Tibial nerve (tissue), 4 donors: ENCODE measurements around the gene STOX1. TPM values are rescaled to one million over a fixed set of nuclear protein-coding genes. Genes with fewer than 3 reads are reported as not detected.

Experiments used
- DNase-seq, 2 donors: peaks; one replicate each; pipeline ENCODE4 v3.0.0-alpha.2; 2019; ENCODE audit warnings: low spot score in 2 of 2
- H3K27ac ChIP-seq, 4 donors: fragments of 200-600 bp; sonication (generic) in 3 of 4; one replicate each; pipeline ENCODE4 v1.5.1; 2017 to 2019; ENCODE audit warnings: mild to moderate bottlenecking in 1 of 4
- H3K27me3 ChIP-seq, 2 donors: fragments of 200-600 bp; sonication (generic) in 1 of 2; one replicate each; pipeline versions ENCODE4 v1.5.1 to v1.6.0; 2017 to 2019
- H3K36me3 ChIP-seq, 3 donors: fragments of 200-600 bp; sonication (generic); one replicate each; pipeline ENCODE4 v1.5.1; 2018 to 2019
- H3K4me1 ChIP-seq, 4 donors: fragments of 200-600 bp; sonication (generic) in 3 of 4; one replicate each; pipeline ENCODE4 v1.5.1; 2017 to 2019
- H3K4me3 ChIP-seq, 4 donors: fragments of 200-600 bp; sonication (generic) in 3 of 4; one replicate each; pipeline ENCODE4 v1.5.1; 2017 to 2019; ENCODE audit warnings: mild to moderate bottlenecking in 1 of 4, moderate library complexity in 1 of 4
- H3K9me3 ChIP-seq, 4 donors: fragments of 200-600 bp; sonication (generic) in 3 of 4; one replicate each; pipeline ENCODE4 v1.5.1; 2017 to 2019
- EP300 ChIP-seq, 2 donors: sonication (generic); formaldehyde crosslinking; IDR thresholded peaks; one replicate each; pipeline ENCODE4 v1.6.1; 2017; ENCODE audit warnings: antibody characterized with exemption in 2 of 2, mild to moderate bottlenecking in 1 of 2
- POLR2A ChIP-seq, 2 donors: fragments of 450-650 bp; IDR thresholded peaks; one replicate each; pipeline ENCODE4 v1.6.1; 2017; ENCODE audit warnings: antibody characterized with exemption in 2 of 2, mild to moderate bottlenecking in 2 of 2, moderate library complexity in 2 of 2
- WGBS, 2 donors: methylation state at CpG; one replicate each; pipeline ENCODE4 v1.1.5; 2018; 5-methylcytosine and 5-hydroxymethylcytosine counted together
- total RNA-seq, 4 donors: library from RNA; depleted of rRNA; stranded (reverse); fragments of >200 nt; gene quantifications; one replicate each; pipeline ENCODE4 v1.1.0, GENCODE V29; 2016
- TF ChIP-seq, protein P1 (sequence below), 5 experiments: fragments of 200-600 bp in 3 of 5; fragments of 450-650 bp in 2 of 5; sonication (generic) in 3 of 5; IDR thresholded peaks; one replicate each; pipeline ENCODE4 v1.5.1; 2016 to 2019; ENCODE audit warnings: antibody characterized with exemption in 5 of 5, mild to moderate bottlenecking in 3 of 5, moderate library complexity in 2 of 5

STOX1 gene
- total RNA-seq, 4 donors from 2014 or later, result 1.2 to 5.7 (median 3.2) TPM

DNA sequence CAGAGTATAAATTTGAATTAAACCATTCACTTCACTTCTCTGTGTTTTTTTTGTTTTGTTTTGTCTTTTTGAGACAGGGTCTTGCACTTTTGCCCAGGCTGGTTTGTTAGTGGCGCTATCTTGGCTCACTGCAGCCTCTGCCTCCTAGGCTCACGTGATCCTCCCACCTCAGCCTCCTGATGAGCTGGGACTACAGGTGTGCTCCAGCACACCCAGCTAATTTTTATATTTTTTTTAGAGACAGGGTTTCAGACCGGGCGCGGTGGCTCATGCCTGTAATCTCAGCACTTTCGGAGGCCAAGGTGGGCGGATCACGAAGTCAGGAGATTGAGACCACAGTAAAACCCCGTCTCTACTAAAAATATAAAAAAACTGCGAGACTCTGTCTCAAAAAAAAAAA is 36.9 kb upstream of the STOX1 start:
- Histone ChIP-seq H3K4me3 (no peak overlapping the region), H3K27ac (no peak overlapping the region), H3K27me3 (no peaks in the 10 kb centered on the region), H3K9me3 (no peaks in the 10 kb centered on the region), H3K4me1 (no peaks in the 10 kb centered on the region), H3K36me3 (peaks cover 0 to 99% (median 31%) of the 10 kb centered on the region in 3 donors)
- TF ChIP-seq EP300 (IDR thresholded peaks at IDR 0.05) (no peak), POLR2A (IDR thresholded peaks at IDR 0.05) (no peak)
- 94 to 95% methylated on average over 10 of the region's 10 CpGs for WGBS, 2 donors
- no peak for DNase-seq

GRCh38 chr10:68792115-68792514 is 35.2 kb upstream of the STOX1 start:
- WGBS, 2 donors, result 46 to 53% methylated on average over 1 of the region's 1 CpG
- no peaks in the 10 kb centered on the region for H3K9me3 ChIP-seq
- peaks cover 0 to 99% (median 25%) of the 10 kb centered on the region in 3 donors for H3K36me3 ChIP-seq
- TF ChIP-seq, protein P1, sequence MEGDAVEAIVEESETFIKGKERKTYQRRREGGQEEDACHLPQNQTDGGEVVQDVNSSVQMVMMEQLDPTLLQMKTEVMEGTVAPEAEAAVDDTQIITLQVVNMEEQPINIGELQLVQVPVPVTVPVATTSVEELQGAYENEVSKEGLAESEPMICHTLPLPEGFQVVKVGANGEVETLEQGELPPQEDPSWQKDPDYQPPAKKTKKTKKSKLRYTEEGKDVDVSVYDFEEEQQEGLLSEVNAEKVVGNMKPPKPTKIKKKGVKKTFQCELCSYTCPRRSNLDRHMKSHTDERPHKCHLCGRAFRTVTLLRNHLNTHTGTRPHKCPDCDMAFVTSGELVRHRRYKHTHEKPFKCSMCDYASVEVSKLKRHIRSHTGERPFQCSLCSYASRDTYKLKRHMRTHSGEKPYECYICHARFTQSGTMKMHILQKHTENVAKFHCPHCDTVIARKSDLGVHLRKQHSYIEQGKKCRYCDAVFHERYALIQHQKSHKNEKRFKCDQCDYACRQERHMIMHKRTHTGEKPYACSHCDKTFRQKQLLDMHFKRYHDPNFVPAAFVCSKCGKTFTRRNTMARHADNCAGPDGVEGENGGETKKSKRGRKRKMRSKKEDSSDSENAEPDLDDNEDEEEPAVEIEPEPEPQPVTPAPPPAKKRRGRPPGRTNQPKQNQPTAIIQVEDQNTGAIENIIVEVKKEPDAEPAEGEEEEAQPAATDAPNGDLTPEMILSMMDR (IDR thresholded peaks at IDR 0.05), result peak in 1 of 5 experiments; percentile 16
- TF ChIP-seq EP300 (IDR thresholded peaks at IDR 0.05), result no peak
- no peak for DNase-seq
- H3K27ac ChIP-seq, result no peak overlapping the region
- H3K27me3 ChIP-seq, result no peaks in the 10 kb centered on the region
- no peaks in the 10 kb centered on the region for H3K4me1 ChIP-seq
- no peak overlapping the region for H3K4me3 ChIP-seq

- TF ChIP-seq, protein P1 (IDR thresholded peaks at IDR 0.05), result no peak
- no peak for TF ChIP-seq POLR2A (IDR thresholded peaks at IDR 0.05)
- TF ChIP-seq EP300 (IDR thresholded peaks at IDR 0.05), result no peak
- no peak for DNase-seq
- H3K27me3 ChIP-seq, result no peaks in the 10 kb centered on the region
- 95 to 97% methylated on average over 4 of the region's 4 CpGs for WGBS, 2 donors
- peaks cover 0 to 67% (median 0%) of the 10 kb centered on the region in 3 donors for H3K36me3 ChIP-seq
- H3K4me3 ChIP-seq, result no peak overlapping the region
- H3K27ac ChIP-seq, result no peak overlapping the region
- no peaks in the 10 kb centered on the region for H3K4me1 ChIP-seq
- no peaks in the 10 kb centered on the region for H3K9me3 ChIP-seq
Observed at GRCh38 chr10:68795886-68796532, 31.3 kb upstream of the STOX1 start.

- Histone ChIP-seq H3K27ac (no peak overlapping the region), H3K27me3 (no peaks in the 10 kb centered on the region), H3K4me3 (no peak overlapping the region), H3K36me3 (peaks cover 0 to 61% (median 0%) of the 10 kb centered on the region in 3 donors), H3K9me3 (no peaks in the 10 kb centered on the region), H3K4me1 (no peaks in the 10 kb centered on the region)
- WGBS, 2 donors, result 77 to 83% methylated on average over 3 of the region's 3 CpGs
- TF ChIP-seq, protein P1 (IDR thresholded peaks at IDR 0.05), result no peak
- TF ChIP-seq POLR2A (IDR thresholded peaks at IDR 0.05), result no peak
- TF ChIP-seq EP300 (IDR thresholded peaks at IDR 0.05), result no peak
- DNase-seq, result no peak
Observed at GRCh38 chr10:68796605-68797004, 30.7 kb upstream of the STOX1 start.

DNA sequence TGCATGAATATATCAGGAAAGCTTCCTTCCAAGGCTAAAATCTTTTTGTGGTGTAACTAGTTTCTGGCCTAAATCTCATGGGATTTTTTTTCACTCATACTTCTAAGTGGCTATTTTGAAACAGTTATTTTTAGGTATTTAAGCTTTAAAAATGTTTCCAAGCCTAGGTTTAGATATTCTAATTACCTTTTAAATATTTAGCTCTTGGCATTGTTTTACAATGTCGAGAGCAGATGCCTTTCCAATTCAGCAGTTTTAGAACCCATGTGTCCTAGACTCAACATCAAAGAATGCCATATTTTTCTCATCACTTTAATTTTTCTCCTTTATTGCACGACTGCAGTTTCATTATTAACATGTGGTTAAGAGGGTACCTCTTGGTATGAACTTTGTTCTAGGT is 27.1 kb upstream of the STOX1 start:
- WGBS, 2 donors, result 57 to 63% methylated on average over 2 of the region's 2 CpGs

More for the DNA sequence above, 27.1 kb upstream of the STOX1 start:
- Histone ChIP-seq H3K27me3 (no peaks in the 10 kb centered on the region), H3K36me3 (peaks cover 0 to 26% (median 0%) of the 10 kb centered on the region in 3 donors), H3K4me3 (no peak overlapping the region), H3K27ac (no peak overlapping the region), H3K4me1 (no peaks in the 10 kb centered on the region), H3K9me3 (no peaks in the 10 kb centered on the region)
- DNase-seq, result no peak
- TF ChIP-seq, protein P1 (IDR thresholded peaks at IDR 0.05), result no peak
- TF ChIP-seq EP300 (IDR thresholded peaks at IDR 0.05) (no peak), POLR2A (IDR thresholded peaks at IDR 0.05) (no peak)
